Thoracic aorta (tissue), 2 donors: Measurements from ENCODE around the gene KMT2A. TPM values are rescaled to one million over a fixed set of nuclear protein-coding genes. Genes with fewer than 3 reads are reported as not detected.

Source experiments
- ATAC-seq: fragments of 150-250 bp; one replicate; pipeline ENCODE4 v1.8.0; 2017; ENCODE audit warnings: low read depth; ENCODE audit not compliant: insufficient number of reproducible peaks, low FRiP score
- DNase-seq: peaks from one replicate; pipeline ENCODE4 v3.0.0-alpha.2; 2020; ENCODE audit warnings: low spot score
- H3K27ac ChIP-seq, 2 donors: fragments of 200-600 bp; sonication (generic); 1 replicate in 1 of 2; 2 replicates in 1 of 2; pipeline ENCODE4 v1.5.1; 2016; ENCODE audit warnings: mild to moderate bottlenecking in 2 of 2, moderate library complexity in 2 of 2
- H3K27me3 ChIP-seq: fragments of 200-600 bp; sonication (generic); replicated peaks from 2 replicates; pipeline ENCODE4 v1.6.0; 2016; ENCODE audit warnings: mild to moderate bottlenecking; ENCODE audit not compliant: insufficient read depth
- H3K36me3 ChIP-seq: fragments of 200-600 bp; sonication (generic); one replicate; pipeline ENCODE4 v1.5.1; 2016
- H3K4me1 ChIP-seq, 2 donors: fragments of 200-600 bp; sonication (generic); 1 replicate in 1 of 2; 2 replicates in 1 of 2; pipeline versions ENCODE4 v1.5.1 to v1.6.0; 2016; ENCODE audit warnings: low read depth in 2 of 2, mild to moderate bottlenecking in 1 of 2; ENCODE audit not compliant: control insufficient read depth in 1 of 2
- H3K4me3 ChIP-seq: fragments of 200-600 bp; sonication (generic); 2 replicates; pipeline ENCODE4 v1.5.1; 2016; ENCODE audit warnings: mild to moderate bottlenecking
- H3K9me3 ChIP-seq: fragments of 200-600 bp; sonication (generic); 2 replicates; pipeline ENCODE4 v1.5.1; 2016
- CTCF ChIP-seq: fragments of 200-600 bp; sonication (generic); IDR thresholded peaks from one replicate; pipeline ENCODE4 v1.5.1; 2019; ENCODE audit warnings: antibody characterized with exemption
- total RNA-seq, 2 donors: library from RNA; depleted of rRNA; stranded (reverse); fragments of >200 nt; gene quantifications; one replicate each; pipeline versions ENCODE4 v1.1.0 to v1.2.3, GENCODE V29; 2016

Gene KMT2A
- total RNA-seq, 2 donors from 2014 or later, result 88.1 to 105 TPM

DNA sequence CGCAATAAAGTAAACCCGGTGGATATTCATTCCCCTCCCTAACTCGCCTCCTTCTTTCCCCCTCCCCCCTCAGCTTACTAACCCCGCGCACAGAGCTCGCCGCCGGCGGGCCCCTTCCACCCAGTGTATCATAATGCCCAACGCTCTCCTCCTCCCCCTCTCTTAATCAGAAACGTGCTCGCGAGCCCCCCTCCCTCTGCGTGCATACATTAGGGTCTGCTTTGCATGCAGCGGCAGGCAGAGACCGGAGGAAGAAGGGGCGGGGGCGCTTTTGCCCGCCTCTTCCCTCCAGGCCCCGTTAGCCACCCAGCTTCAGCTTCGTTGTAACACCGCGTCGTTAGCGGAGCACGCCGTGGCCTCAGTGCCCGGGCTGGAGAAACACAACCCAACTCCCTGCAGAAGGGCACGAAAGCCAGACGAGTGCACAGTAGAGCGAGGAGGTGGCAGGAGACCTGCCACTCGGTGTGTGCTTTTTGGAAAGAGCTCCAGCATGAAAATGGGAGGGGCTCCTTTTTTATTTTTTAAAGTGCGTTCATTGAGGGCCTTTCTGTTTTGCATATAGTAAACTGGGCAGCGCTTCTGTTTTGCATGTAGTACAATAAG is 901 bp upstream of the KMT2A start:
- Histone ChIP-seq H3K36me3 (no peaks in the 10 kb centered on the region), H3K4me3 (peak overlapping the region; percentile 99), H3K9me3 (no peaks in the 10 kb centered on the region), H3K27ac (peak overlapping the region; percentile 89 to 97), H3K27me3 (no peaks in the 10 kb centered on the region), H3K4me1 (peaks cover 20 to 28% of the 10 kb centered on the region in 2 donors)
- ATAC-seq, result no peak
- no peak for TF ChIP-seq CTCF
- DNase-seq, result peak; percentile 8

- TF ChIP-seq CTCF, result no peak
- ATAC-seq (peak; percentile 8), DNase-seq (no peak)
- Histone ChIP-seq H3K27ac (peak overlapping the region; percentile 89 to 97), H3K27me3 (no peaks in the 10 kb centered on the region), H3K9me3 (no peaks in the 10 kb centered on the region), H3K4me1 (peaks cover 31 to 42% of the 10 kb centered on the region in 2 donors), H3K4me3 (peak overlapping the region; percentile 99), H3K36me3 (no peaks in the 10 kb centered on the region)
Observed at GRCh38 chr11:118436639-118437207, 431 bp downstream of the KMT2A start.

- ATAC-seq (no peak), DNase-seq (no peak)
- no peak for TF ChIP-seq CTCF
- Histone ChIP-seq H3K27ac (peak overlapping the region; percentile 89 to 97), H3K27me3 (no peaks in the 10 kb centered on the region), H3K4me3 (peak overlapping the region; percentile 99), H3K9me3 (no peaks in the 10 kb centered on the region), H3K4me1 (peaks cover 35 to 49% of the 10 kb centered on the region in 2 donors), H3K36me3 (no peaks in the 10 kb centered on the region)
Observed at GRCh38 chr11:118437208-118438125, 1.2 kb downstream of the KMT2A start.

GRCh38 chr11:118438314-118438931 is 2.1 kb downstream of the KMT2A start:
- TF ChIP-seq CTCF, result no peak
- Histone ChIP-seq H3K27me3 (no peaks in the 10 kb centered on the region), H3K36me3 (no peaks in the 10 kb centered on the region), H3K27ac (peak overlapping the region; percentile 89 to 97), H3K4me3 (peak overlapping the region; percentile 99), H3K4me1 (peaks cover 35 to 59% of the 10 kb centered on the region in 2 donors), H3K9me3 (no peaks in the 10 kb centered on the region)
- DNase-seq (no peak), ATAC-seq (no peak)

DNA sequence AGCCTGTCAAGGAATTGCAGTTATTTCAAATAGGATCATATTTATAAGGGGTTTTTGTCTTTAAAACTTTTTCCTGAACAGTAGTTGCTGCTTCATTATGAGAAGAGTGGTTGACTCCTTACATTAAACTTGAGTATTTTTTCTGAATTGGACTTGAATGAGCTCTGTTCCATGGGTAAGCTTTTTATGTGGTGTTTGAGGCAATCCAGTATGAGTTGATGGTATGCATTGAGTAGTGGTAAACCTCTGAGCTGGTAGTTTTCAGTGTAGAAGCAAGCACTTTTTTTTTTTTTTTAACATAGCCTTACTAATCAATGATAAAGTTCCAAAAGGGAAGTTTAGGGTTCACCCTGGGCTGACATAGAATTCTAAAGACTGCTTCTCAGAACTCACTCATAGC is 3.4 kb downstream of the KMT2A start:
- TF ChIP-seq CTCF, result no peak
- Histone ChIP-seq H3K4me3 (no peak overlapping the region), H3K27ac (no peak overlapping the region), H3K27me3 (no peaks in the 10 kb centered on the region), H3K4me1 (peaks cover 31 to 61% of the 10 kb centered on the region in 2 donors), H3K9me3 (no peaks in the 10 kb centered on the region), H3K36me3 (no peaks in the 10 kb centered on the region)
- no peak for ATAC-seq
- no peak for DNase-seq
